Choroid plexus epithelial cell (primary cell): ENCODE results near the gene TMEM179B.

Source experiments
- DNase-seq: peaks from one replicate; pipeline ENCODE4 v3.0.0-alpha.2; 2010; ENCODE audit warnings: low read depth
- H3K4me3 ChIP-seq: 2 replicates; pipeline ENCODE4 v1.5.1; 2011; ENCODE audit warnings: low read depth, mild to moderate bottlenecking, control low read depth, low read length, moderate library complexity
- TF ChIP-seq, protein P1 (sequence below): conservative IDR thresholded peaks from 2 replicates; pipeline ENCODE4 v1.5.1; 2011; ENCODE audit warnings: low read depth, mild to moderate bottlenecking, control low read depth, inconsistent platforms, low read length, moderate library complexity

The TMEM179B gene

DNA sequence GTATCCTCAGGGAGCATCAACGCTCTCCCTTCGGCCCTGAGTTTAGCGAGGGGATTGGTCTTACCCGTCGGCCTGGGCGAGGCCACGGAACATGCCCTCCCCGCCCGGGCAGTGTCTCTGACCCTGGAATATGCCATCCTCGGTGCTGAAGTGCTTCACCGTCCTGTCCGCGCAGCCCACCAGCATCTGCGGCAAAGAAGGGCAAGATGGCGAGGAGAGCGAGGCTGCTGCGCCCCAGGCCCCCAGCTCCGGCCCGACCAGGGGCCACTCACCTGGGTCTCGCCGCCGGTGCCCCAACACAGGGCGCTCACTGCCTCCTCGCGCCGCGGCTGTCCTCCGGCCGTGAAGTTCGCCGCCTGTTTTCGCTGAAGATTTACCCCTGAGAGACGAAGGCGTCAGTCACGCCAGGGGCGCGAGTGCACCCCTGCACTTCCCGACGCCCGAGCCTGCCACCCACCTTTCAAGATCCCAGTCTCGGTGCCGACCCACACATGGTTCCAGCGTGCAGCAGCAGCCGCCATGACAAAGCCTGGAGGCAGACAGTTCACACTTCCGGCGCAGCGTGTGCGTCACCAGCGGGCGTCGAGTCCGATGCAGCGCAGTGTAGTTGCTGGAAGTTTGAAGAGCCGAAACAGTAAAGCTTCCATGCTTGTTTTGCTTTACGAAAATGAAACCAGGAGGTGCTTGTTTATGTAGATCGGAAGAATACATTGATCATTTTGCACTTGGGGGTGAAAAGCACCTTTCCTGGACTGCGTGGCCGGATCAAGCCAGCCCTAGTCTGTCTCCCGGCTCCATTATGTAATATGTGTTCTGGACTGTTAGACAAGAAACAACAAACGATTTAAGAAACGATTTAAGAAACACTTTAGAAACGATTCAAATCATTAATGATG, 52.1 kb downstream of the TMEM179B start, which contains the start of gene WDR74:
Gene WDR74 (minus strand): TSS at position 541 of the 896 bp plus-strand sequence. CDS start 20 bp downstream, at position 521.
- peak within 1 kb of the TSS; percentile 92 for H3K4me3 ChIP-seq
- DNase-seq, result peak; percentile 95
- TF ChIP-seq, protein P1, sequence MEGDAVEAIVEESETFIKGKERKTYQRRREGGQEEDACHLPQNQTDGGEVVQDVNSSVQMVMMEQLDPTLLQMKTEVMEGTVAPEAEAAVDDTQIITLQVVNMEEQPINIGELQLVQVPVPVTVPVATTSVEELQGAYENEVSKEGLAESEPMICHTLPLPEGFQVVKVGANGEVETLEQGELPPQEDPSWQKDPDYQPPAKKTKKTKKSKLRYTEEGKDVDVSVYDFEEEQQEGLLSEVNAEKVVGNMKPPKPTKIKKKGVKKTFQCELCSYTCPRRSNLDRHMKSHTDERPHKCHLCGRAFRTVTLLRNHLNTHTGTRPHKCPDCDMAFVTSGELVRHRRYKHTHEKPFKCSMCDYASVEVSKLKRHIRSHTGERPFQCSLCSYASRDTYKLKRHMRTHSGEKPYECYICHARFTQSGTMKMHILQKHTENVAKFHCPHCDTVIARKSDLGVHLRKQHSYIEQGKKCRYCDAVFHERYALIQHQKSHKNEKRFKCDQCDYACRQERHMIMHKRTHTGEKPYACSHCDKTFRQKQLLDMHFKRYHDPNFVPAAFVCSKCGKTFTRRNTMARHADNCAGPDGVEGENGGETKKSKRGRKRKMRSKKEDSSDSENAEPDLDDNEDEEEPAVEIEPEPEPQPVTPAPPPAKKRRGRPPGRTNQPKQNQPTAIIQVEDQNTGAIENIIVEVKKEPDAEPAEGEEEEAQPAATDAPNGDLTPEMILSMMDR, result no peak
